Measurements from ENCODE around the gene WIPF2.

Gene WIPF2

DNA sequence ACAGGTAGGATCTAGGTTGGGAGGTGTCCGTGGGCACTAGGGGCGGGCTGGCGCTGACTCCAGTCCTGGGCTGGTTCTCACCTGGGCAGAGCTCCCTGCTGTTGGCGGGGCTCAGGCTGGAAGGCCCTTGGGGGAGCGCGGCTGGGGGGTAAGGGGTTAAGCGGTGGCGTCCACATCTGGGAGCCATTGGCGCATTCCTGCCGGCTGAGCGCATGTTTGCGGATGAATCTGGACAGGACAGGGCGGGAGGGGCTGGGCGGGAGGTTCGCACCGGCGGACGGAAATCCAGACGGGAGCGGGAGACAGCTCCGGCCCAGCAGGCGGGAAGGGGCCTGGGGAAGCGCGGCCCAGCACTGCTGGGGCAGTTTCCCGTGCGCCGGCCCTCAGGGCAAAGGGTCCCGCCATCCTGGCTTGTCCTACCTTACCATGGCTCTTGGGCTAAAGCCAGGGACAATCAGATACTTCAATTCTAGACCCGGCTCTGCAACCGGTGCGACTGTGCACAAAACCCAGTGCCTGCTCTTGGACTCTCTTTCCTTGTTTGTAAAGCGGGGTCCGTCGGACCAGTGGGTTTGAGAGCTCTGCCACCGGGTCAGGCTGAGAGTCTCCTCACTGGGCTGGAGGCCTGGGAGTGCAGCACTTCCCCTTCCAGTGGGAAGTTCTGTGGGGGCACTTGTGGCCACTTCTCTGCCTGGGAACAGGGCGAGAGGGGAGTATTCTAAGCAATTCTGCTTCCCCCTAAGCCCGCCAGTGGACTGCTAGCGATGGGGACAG, 97.7 kb downstream of the WIPF2 start:
- DNase-seq = no peak

DNA sequence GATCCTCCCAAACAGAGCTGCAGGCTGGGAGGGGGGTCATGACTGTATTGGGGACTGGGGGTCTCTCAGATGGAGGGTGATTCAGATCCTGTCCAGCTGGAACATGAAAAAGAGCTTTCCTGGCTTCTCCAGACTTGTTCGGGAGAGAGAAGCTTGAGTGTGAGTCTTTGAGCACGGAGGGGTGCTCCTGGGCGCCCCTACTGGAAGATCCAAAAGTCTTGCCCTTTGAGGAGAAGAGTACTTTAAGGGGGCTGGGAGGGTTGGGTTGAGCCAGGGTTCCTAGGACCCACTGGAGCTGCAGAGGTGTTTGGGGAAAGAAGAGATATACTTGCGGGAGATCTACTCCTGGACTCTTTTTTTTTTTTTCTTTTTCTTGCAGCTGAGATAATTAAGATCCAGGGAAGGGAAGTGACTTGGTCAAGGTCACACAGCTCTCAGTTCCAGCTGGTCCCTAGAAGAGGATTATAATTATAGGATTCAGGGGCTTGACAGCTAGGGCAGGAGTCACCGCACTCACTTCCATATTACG, 98.3 kb downstream of the WIPF2 start:
- no peak for DNase-seq

DNA sequence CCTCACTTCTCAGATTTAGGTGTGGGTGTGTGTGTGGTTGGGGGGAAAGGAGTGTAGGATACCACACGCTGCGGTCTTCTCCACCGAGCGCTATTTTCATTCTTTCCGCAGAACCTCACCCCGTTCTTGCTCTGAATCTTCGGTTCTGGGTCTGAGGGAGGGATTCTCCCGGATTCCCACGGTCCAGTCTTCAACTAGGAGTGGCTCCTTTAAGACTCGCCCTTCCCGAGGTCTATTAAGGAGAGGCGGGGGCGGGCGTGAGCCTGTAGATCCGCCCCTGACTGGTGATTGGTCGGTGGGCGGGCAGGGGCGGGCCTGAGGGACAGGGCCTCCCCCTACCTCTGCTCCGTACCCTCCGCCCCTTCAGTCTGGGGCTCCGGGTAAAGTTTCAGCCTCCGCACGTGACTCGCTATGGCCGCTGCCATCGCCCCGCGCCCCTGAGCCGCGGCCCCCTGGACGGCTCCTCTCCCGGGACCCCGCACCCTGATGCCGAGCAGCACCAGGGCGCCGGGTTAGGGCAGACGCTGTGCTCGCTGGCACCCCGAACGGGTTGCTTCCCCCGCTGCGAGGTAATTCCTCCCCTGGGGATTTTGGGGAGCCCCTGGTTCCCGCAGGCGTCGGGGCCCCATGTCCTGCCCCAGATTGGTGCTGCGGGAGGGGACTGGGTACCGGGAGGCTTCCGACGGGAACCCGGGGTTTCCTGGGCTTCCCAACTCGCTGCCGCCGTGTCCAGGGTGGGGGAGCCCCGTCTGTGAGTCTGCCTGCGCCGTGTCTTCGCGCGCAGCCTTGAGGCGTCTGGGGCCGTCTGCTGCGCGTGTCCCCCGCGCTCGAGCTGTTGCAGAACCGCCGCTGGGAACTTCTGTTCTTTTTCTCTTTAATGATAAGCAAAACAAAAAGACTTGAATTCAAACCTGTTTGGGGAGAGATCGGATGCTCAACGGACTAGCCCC, 99.1 kb downstream of the WIPF2 start:
- peak; percentile 81 for DNase-seq

DNA sequence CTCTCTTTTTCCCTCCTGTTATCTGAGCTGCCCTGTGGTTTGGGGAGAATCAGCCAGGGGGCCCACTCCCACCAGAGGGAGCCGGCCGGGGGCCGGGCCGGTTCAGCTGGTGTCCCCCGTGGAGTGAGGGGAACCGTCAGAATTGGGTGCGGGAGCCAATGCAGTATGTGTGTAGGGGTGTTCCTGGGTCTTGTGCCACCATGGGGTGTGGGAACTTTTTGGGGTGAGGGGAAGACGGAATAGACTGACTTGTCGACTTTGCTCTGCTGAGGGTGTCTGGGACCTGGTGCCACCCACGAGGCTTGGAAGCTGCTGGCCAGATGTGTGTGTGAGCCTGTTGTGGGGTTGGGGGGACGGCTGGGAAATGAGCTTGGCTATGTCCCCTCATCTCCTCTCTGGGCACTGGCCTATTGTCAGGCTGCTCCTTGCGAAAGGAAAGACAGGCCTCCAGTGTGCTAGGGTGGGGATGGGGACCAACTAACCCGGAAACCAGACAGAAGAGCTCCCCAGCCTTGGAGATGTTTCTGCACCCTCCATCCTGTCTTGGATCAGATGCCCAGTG, 99.8 kb downstream of the WIPF2 start:
- no peak for DNase-seq

- no peak for DNase-seq
These were observed 100.8 kb downstream of the WIPF2 start for GRCh38 chr17:40319651-40320540.

GRCh38 chr17:40320756-40321523, 101.8 kb downstream of the WIPF2 start:
- DNase-seq = no peak

DNA sequence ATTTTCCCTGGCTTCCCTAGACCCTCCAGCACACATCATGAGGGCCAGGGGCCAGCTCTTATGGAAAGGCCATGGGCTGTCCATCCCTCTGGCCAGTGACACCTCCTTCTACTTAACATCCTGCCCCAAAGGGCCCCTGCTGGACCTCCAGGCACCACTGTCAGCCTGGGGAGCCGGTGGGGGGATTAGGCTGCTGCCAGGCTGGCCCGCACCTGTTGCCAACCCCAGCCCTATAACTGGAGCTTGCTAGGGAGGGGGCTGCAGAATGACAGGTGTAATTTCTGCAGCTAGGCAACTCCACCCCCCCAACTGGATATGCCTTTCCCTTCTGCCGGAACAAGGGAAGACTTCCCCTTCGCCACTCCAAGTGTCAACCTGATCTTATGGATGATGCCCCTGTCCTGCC, 102.4 kb downstream of the WIPF2 start:
- DNase-seq = no peak

- DNase-seq = no peak
These were observed 102.9 kb downstream of the WIPF2 start for GRCh38 chr17:40321961-40322357.

DNA sequence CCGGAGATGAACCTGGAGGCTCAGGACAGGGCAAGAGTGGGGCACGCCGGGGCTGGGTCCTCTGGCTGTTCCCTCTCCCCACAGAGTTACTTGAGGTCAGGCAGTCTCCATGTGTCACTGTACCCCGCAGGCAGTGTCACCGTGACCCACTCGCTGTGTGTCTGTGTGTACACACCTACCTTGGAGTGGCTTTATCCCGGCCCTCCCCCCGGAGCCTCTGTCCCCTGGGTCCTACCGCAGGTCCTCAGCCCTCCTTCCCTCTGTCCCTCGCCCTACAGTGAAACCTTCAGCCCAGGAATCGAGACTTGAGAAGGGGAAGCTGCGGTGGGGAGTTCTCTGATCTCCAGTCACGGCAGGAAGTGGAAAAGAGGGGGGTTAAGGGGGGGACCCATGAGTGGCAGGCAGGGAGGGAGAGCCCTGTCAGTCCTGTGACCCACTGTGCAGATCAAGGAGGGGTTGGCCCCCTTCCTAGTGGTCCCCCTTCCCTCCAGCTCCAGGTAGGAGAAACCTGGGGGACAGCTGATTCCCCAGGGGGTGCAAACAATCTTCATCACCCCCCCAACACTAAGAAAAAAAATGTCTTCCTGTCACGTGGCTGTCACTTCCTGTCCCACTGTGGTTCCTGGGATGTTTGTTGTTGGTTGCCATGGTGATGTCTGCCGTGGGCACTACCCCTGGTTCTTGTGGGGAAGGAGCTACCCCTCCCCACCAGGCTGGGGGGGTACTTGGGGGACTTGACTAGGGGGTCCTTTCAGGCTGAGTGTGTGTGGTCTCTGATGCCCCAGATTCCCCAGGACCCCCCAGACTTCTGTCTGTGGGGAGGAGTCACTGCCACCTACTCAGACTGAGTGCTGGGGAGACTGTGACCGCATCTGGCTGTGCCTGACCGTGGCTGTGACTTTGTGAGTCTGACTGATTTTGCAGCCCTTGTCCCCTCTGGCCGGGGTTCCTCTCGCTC, 103.5 kb downstream of the WIPF2 start:
- no peak for DNase-seq

- no peak for DNase-seq
These were observed 104.6 kb downstream of the WIPF2 start for GRCh38 chr17:40323391-40324381.

DNA sequence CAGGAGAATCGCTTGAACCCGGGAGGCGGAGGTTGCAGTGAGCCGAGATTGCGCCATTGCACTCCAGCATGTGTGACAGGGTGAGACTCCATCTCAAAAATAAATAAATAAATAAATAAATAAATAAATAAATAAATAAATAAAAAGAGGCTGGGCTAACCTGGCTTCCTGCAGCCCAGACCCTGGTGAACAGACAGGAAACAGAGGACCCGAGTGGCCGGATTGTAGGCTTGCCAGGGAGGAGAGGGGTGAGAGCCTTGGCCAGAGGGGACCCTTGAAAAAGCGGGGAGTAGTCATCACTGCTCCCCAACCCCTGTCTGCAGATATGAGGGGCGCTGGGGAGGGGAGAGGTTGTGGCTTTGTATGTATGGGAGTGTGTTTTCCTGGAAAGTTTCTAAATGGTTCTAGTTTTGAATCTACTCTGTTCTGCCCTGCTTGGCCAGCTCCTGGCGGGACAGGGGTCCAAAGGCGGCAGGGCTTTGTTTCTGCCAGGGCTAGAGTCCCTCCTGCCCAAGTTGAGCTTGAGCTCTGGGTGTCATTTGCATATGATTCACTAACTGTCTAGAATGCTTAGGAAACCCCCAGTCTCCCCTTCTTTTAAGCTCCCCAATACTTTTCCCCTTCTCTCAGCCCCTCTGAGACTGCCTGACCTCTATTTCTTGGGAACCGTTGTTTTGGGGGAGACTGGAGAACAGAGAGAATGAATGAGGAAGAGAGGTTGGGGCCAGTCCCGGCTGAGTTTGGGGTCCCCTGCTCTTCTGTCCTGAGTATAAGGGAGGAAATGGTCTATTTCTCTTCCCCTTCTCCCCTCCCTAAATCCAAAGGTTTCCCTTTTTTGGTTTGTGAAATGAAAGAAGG, 106.3 kb downstream of the WIPF2 start:
- no peak for DNase-seq

GRCh38 chr17:40326014-40326831, 107.1 kb downstream of the WIPF2 start:
- no peak for DNase-seq

DNA sequence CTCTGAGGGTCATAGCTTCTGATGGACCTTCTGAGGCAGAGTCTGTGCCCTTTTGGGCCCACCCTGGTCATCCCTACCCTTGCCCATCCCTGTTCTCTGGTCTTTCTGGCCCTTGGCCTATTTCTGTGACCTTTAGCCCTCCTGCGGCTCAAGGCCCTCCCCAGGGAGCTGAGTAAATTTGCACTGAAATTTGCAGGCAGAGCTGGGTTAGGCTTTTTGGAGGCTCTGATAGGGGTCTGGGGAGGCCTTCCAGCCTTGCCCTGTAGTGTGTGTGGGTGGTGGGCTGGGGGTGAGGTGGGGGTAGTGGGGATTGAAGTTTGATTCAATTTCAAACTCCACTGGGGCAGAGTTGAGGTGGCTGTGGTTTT, 107.7 kb downstream of the WIPF2 start:
- no peak for DNase-seq

GRCh38 chr17:40327244-40327729, 108.2 kb downstream of the WIPF2 start:
- no peak for DNase-seq

DNA sequence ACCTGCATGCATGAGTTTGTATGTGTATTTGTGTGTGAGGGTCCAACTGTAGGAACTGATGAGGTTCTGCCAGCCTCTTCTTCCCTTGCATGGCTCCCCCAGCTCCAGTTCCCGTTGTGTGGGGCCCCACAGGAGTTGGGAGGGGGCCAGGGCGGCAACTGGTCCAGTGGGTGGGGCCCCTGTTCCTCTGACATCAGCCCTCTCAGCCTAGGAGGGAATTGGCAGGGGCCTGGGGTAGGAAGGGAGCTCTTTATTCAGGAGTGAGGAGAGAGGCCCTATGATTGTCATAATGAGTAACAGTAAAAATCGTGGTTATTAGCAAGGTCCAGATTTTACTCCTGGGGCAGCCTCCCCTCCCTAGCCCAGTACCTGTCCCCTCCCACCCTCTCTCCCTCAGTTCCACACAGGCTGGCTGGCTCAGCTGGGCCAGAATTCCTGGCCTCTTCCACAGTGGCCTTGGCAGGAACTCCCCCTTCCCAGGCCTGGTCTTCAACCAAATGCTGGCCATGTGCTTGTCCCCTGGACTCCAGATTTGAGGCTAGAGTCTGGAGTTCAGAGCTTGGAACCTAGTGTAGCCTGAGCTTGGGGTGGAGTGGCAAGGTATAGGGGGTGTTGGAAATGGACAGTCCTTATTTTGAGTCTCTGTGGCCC, 108.8 kb downstream of the WIPF2 start:
- DNase-seq = no peak

GRCh38 chr17:40328386-40328766, 109.3 kb downstream of the WIPF2 start:
- DNase-seq = no peak
